Measurements from ENCODE around the gene PRR14L. TPM values are rescaled to one million over a fixed set of nuclear protein-coding genes. Genes with fewer than 3 reads are reported as not detected.

The PRR14L gene
- total and polyA plus RNA-seq, 2 of the 13 experiments (the other 11 are each of a cell fraction or from before 2014, with no cell fraction given): 6.6 to 16.5 TPM

GRCh38 chr22:31749636-31750364, at the start of gene PRR14L (continued):
- TF ChIP-seq DZIP1 (CRISPR knock-in tag; IDR thresholded peaks at IDR 0.05) (0 out of 2 replicates have a peak, but pooled peaks have one; percentile 27), MBNL3 (CRISPR knock-in tag; conservative IDR thresholded peaks at IDR 0.05) (no peak), E2F5 (CRISPR knock-in tag; conservative IDR thresholded peaks at IDR 0.05) (peak; percentile 49; the same call in 1 of the 2 replicates), ZNF781 (CRISPR knock-in tag; IDR thresholded peaks at IDR 0.05; ENCODE audit: borderline replicate concordance, not compliant biosample characterization) (peak; percentile 57), CREB1 (IDR thresholded peaks at IDR 0.05) (peak; percentile 22; the same call in 1 of the 2 replicates), CREB1 (CRISPR knock-in tag; IDR thresholded peaks at IDR 0.05) (peak; percentile 72), ZNF256 (CRISPR knock-in tag; conservative IDR thresholded peaks at IDR 0.05) (no peak; the same call in 1 of the 2 replicates), HIC2 (CRISPR knock-in tag; IDR thresholded peaks at IDR 0.05; ENCODE audit: low read depth) (0 out of 2 replicates have a peak, but pooled peaks have one; percentile 48), ZNF451 (CRISPR knock-in tag; IDR thresholded peaks at IDR 0.05) (0 out of 2 replicates have a peak, but pooled peaks have one; percentile 18), SSRP1 (CRISPR knock-in tag; IDR thresholded peaks at IDR 0.05) (no peak), ATAD3A (CRISPR knock-in tag; IDR thresholded peaks at IDR 0.05) (no peak), RXRA (CRISPR knock-in tag; IDR thresholded peaks at IDR 0.05) (peak; percentile 78; the same call in 1 of the 2 replicates), MLX (CRISPR knock-in tag; IDR thresholded peaks at IDR 0.05) (no peak), TEAD3 (CRISPR knock-in tag; optimal IDR thresholded peaks at IDR 0.05; ENCODE audit: borderline replicate concordance) (peak; percentile 38)
- TF ChIP-seq, protein P1, sequence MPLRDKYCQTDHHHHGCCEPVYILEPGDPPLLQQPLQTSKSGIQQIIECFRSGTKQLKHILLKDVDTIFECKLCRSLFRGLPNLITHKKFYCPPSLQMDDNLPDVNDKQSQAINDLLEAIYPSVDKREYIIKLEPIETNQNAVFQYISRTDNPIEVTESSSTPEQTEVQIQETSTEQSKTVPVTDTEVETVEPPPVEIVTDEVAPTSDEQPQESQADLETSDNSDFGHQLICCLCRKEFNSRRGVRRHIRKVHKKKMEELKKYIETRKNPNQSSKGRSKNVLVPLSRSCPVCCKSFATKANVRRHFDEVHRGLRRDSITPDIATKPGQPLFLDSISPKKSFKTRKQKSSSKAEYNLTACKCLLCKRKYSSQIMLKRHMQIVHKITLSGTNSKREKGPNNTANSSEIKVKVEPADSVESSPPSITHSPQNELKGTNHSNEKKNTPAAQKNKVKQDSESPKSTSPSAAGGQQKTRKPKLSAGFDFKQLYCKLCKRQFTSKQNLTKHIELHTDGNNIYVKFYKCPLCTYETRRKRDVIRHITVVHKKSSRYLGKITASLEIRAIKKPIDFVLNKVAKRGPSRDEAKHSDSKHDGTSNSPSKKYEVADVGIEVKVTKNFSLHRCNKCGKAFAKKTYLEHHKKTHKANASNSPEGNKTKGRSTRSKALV (CRISPR knock-in tag; IDR thresholded peaks at IDR 0.05): no peak
- TF ChIP-seq, protein P2, sequence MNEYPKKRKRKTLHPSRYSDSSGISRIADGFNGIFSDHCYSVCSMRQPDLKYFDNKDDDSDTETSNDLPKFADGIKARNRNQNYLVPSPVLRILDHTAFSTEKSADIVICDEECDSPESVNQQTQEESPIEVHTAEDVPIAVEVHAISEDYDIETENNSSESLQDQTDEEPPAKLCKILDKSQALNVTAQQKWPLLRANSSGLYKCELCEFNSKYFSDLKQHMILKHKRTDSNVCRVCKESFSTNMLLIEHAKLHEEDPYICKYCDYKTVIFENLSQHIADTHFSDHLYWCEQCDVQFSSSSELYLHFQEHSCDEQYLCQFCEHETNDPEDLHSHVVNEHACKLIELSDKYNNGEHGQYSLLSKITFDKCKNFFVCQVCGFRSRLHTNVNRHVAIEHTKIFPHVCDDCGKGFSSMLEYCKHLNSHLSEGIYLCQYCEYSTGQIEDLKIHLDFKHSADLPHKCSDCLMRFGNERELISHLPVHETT (CRISPR knock-in tag; conservative IDR thresholded peaks at IDR 0.05): peak; percentile 84

All from HepG2 (cell line).